ENCODE measurements around the gene APOBR.

DNA sequence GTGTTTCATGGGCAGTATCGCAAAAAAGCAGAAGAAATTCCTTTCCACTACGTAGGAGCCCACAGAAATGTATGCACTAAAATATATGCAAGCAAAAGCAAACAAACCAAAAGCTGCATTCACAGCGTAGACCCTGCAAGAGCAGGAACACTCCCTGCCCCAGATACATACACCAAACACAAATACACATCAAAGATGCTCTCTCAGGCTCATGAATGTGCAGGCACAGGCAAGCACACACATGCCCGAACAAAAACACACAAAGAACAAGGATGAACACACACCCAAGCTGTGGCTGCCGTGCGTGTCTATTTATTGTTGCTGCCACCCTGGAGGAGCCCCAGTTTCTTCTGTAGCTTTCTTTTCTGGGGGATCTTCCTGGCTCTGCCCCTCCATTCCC is 42.6 kb downstream of the APOBR start:
- TF ChIP-seq POLR2A (IDR thresholded peaks at IDR 0.05; ENCODE audit: low read depth, low read length) = no peak
- no peak for TF ChIP-seq CBFB (IDR thresholded peaks at IDR 0.05; ENCODE audit: low read depth)
- no peak for TF ChIP-seq NR2F1 (conservative IDR thresholded peaks at IDR 0.05)
- TF ChIP-seq GABPA (IDR thresholded peaks at IDR 0.05; ENCODE audit: low read depth) = no peak
- no peak for TF ChIP-seq MYC (IDR thresholded peaks at IDR 0.05; ENCODE audit: insufficient read depth, insufficient read length, insufficient replicate concordance, low read length, severe bottlenecking)

Measured in GM12878 (cell line).